Esophagus muscularis mucosa (tissue), 4 donors: ENCODE results near the gene CCDC158.

Experiments used
- EP300 ChIP-seq: sonication (generic); formaldehyde crosslinking; IDR thresholded peaks from one replicate; pipeline ENCODE4 v1.6.1; 2017; ENCODE audit warnings: antibody characterized with exemption
- POLR2A ChIP-seq: fragments of 450-650 bp; IDR thresholded peaks from one replicate; pipeline ENCODE4 v1.6.1; 2017; ENCODE audit warnings: antibody characterized with exemption, moderate library complexity, mild to moderate bottlenecking, low read depth
- POLR2AphosphoS5 ChIP-seq, 2 donors: sonication (generic); formaldehyde crosslinking; IDR thresholded peaks; one replicate each; pipeline ENCODE4 v1.6.1; 2017; ENCODE audit warnings: antibody characterized with exemption in 2 of 2
- TF ChIP-seq, protein P1 (sequence below), 3 experiments: fragments of 200-600 bp in 2 of 3; fragments of 450-650 bp in 1 of 3; sonication (generic) in 2 of 3; IDR thresholded peaks; one replicate each; pipeline ENCODE4 v1.5.1; 2017 to 2019; ENCODE audit warnings: antibody characterized with exemption in 3 of 3, mild to moderate bottlenecking in 2 of 3, moderate library complexity in 1 of 3

GRCh38 chr4:76357981-76358380 is 63.0 kb downstream of the CCDC158 start:
- TF ChIP-seq, protein P1, sequence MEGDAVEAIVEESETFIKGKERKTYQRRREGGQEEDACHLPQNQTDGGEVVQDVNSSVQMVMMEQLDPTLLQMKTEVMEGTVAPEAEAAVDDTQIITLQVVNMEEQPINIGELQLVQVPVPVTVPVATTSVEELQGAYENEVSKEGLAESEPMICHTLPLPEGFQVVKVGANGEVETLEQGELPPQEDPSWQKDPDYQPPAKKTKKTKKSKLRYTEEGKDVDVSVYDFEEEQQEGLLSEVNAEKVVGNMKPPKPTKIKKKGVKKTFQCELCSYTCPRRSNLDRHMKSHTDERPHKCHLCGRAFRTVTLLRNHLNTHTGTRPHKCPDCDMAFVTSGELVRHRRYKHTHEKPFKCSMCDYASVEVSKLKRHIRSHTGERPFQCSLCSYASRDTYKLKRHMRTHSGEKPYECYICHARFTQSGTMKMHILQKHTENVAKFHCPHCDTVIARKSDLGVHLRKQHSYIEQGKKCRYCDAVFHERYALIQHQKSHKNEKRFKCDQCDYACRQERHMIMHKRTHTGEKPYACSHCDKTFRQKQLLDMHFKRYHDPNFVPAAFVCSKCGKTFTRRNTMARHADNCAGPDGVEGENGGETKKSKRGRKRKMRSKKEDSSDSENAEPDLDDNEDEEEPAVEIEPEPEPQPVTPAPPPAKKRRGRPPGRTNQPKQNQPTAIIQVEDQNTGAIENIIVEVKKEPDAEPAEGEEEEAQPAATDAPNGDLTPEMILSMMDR (IDR thresholded peaks at IDR 0.05): no peak
- TF ChIP-seq POLR2A (no peak), POLR2AphosphoS5 (IDR thresholded peaks at IDR 0.05) (no peak), EP300 (no peak)
